HFFc6 (cell line): Measurements from ENCODE around the gene EFEMP1. TPM values are rescaled to one million over a fixed set of nuclear protein-coding genes. Genes with fewer than 3 reads are reported as not detected.

ENCODE experiments used
- DNase-seq: peaks from one replicate; pipeline ENCODE4 v3.0.0-alpha.2; 2018
- H3K27ac Mint-ChIP-seq: 2 replicates; pipeline ENCODE4 v1.8.0; 2020; ENCODE audit warnings: mild to moderate bottlenecking, mixed read lengths
- H3K27me3 Mint-ChIP-seq: 2 replicates; pipeline ENCODE4 v1.8.0; 2021; ENCODE audit warnings: mild to moderate bottlenecking, moderate library complexity, mixed read lengths; ENCODE audit not compliant: insufficient read depth
- H3K36me3 Mint-ChIP-seq: 2 replicates; pipeline ENCODE4 v1.8.0; 2021; ENCODE audit warnings: low read depth, mixed read lengths
- H3K4me1 Mint-ChIP-seq: 2 replicates; pipeline ENCODE4 v1.8.0; 2020; ENCODE audit warnings: low read depth, mixed read lengths
- H3K4me3 Mint-ChIP-seq: 2 replicates; pipeline ENCODE4 v1.8.0; 2020; ENCODE audit warnings: mild to moderate bottlenecking, moderate library complexity, mixed read lengths
- H3K9me3 Mint-ChIP-seq: 2 replicates; pipeline ENCODE4 v1.8.0; 2020; ENCODE audit warnings: mild to moderate bottlenecking, mixed read lengths
- total RNA-seq, 6 experiments: library from RNA; stranded (reverse); fragmentation: NEBNext Ultra II Directional; extraction: Animal tissue kit (Norgen Biotek cat#: 25700); gene quantifications; 2 replicates in 1 of 6; 3 replicates in 5 of 6; pipeline ENCODE4 v1.2.3, GENCODE V29; 2021
- TF ChIP-seq, protein P1 (sequence below): fragments of 200-600 bp; sonication (generic); IDR thresholded peaks from 2 replicates; pipeline ENCODE4 v1.5.0; 2021; ENCODE audit warnings: antibody characterized with exemption, mild to moderate bottlenecking

EFEMP1 gene
- total RNA-seq, 6 experiments from 2014 or later = 42.1 to 63.5 (median 51.9) TPM

DNA sequence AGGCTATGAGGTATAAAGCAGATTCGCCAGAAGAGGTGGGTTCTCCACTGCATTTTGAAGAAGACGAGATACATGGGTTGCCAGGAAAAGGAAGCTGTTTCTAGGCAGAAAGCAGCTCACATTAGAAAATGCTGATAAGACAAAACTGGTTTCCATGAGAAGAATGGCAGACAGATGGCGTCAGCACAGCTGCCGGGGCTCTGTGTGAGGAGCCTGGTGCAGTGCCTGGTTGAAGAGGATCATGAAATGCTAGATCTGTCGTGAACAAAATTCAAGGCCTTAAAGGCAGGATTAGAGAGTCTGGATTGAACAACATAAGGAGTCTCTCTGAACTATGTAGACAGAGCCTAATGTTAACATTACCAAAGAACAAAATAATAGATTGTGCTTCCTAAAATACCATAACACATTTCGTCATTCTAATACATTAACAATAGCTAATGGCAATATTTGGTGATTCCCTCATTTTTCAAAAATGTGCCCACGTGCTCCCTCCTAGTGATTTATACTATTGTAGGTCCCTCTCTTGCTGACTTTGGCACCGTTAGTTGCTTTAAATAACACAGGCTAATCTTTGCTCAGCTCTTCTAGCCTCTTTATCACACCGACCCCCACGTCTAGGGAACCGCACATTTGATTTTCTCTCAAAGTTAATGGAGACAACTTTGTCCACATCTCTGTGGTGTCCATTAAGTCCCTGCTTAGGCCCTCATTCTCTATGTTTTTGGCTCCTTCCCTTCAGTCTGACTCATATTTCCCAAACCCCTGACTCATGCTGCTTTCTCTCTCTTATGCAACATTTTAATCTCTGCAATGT lies 38.2 kb downstream of the EFEMP1 start:
- Mint-ChIP-seq H3K27me3 (no peaks in the 10 kb centered on the region), H3K27ac (peak overlapping the region; percentile 98), H3K9me3 (no peaks in the 10 kb centered on the region), H3K4me3 (peak overlapping the region; percentile 40), H3K36me3 (peaks cover 4% of the 10 kb centered on the region), H3K4me1 (peaks cover 80% of the 10 kb centered on the region)
- TF ChIP-seq, protein P1, sequence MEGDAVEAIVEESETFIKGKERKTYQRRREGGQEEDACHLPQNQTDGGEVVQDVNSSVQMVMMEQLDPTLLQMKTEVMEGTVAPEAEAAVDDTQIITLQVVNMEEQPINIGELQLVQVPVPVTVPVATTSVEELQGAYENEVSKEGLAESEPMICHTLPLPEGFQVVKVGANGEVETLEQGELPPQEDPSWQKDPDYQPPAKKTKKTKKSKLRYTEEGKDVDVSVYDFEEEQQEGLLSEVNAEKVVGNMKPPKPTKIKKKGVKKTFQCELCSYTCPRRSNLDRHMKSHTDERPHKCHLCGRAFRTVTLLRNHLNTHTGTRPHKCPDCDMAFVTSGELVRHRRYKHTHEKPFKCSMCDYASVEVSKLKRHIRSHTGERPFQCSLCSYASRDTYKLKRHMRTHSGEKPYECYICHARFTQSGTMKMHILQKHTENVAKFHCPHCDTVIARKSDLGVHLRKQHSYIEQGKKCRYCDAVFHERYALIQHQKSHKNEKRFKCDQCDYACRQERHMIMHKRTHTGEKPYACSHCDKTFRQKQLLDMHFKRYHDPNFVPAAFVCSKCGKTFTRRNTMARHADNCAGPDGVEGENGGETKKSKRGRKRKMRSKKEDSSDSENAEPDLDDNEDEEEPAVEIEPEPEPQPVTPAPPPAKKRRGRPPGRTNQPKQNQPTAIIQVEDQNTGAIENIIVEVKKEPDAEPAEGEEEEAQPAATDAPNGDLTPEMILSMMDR = no peak
- DNase-seq = peak; percentile 77

DNA sequence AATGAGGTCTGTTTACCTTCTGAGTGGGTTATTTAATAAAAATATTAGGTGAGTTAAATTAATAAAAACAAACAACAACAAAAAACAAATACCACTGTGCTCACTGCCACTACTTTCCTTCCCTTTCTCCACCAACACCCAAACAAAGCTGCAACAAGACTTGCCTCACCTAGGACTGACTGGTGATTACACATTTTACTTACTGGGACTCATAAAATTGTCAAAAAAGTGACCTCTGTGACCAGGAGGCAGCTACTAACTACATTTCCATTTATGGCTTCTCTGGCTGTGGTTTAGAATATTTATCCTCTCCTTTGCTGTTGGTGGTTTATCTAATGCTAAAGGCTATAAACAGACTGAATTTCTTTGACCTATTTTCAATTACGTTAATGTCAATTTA lies 39.8 kb downstream of the EFEMP1 start:
- H3K27me3 Mint-ChIP-seq = no peaks in the 10 kb centered on the region
- peaks cover 75% of the 10 kb centered on the region for H3K4me1 Mint-ChIP-seq
- peak overlapping the region; percentile 65 for H3K27ac Mint-ChIP-seq
- no peak for DNase-seq
- H3K4me3 Mint-ChIP-seq = peak overlapping the region; percentile 2; the same call in 1 of the 2 replicates
- H3K9me3 Mint-ChIP-seq = no peaks in the 10 kb centered on the region
- TF ChIP-seq, protein P1 = no peak
- peaks cover 7% of the 10 kb centered on the region for H3K36me3 Mint-ChIP-seq

DNA sequence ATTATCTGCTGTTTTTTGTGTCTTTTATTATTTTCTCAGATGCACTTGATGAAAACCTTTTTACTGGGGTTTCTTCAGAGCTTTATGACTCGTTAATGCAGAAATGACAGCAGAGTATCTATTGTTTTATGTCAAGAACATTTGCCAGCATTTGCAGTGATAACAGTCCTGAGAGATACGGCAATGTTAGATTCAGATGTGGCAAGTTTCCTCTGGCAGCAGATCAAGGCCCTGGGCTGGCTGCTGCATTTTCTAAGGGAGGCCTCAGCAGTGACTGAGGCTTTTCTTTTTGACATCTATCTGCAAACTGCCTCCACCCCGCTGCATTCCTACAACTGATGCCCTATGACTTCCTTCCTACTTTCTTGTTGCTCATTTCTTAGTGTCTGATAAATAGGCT lies 40.2 kb downstream of the EFEMP1 start:
- H3K4me1 Mint-ChIP-seq = peaks cover 71% of the 10 kb centered on the region
- H3K27me3 Mint-ChIP-seq = no peaks in the 10 kb centered on the region
- TF ChIP-seq, protein P1 = no peak
- H3K27ac Mint-ChIP-seq = peak overlapping the region; percentile 65
- peak overlapping the region; percentile 2; the same call in 1 of the 2 replicates for H3K4me3 Mint-ChIP-seq
- peak; percentile 13 for DNase-seq
- no peaks in the 10 kb centered on the region for H3K9me3 Mint-ChIP-seq
- peaks cover 5% of the 10 kb centered on the region; the same call in 1 of the 2 replicates for H3K36me3 Mint-ChIP-seq

DNA sequence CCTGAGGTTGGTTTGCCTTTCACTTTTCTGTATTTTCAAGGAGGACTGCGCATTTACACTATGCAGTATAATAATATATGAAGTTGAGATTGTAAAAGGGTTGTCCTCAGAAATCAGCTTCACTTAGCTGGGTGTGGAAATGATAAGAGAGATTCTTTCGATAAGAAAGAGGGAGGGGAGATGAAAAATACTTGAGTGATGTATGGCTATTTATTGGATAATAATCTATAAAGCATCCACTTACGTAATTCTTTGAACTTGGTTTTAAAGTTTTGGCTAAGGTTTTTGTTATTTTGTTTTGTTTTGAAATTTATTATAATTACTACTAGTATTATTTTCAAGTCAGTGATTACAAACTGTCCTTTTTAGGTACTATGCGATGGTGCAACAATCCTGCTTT lies 40.6 kb downstream of the EFEMP1 start:
- H3K36me3 Mint-ChIP-seq = peaks cover 5% of the 10 kb centered on the region; the same call in 1 of the 2 replicates
- no peaks in the 10 kb centered on the region for H3K9me3 Mint-ChIP-seq
- peak overlapping the region; percentile 65; the same call in 1 of the 2 replicates for H3K27ac Mint-ChIP-seq
- H3K27me3 Mint-ChIP-seq = no peaks in the 10 kb centered on the region
- no peak overlapping the region for H3K4me3 Mint-ChIP-seq
- TF ChIP-seq, protein P1 = no peak
- peaks cover 67% of the 10 kb centered on the region for H3K4me1 Mint-ChIP-seq
- no peak for DNase-seq

DNA sequence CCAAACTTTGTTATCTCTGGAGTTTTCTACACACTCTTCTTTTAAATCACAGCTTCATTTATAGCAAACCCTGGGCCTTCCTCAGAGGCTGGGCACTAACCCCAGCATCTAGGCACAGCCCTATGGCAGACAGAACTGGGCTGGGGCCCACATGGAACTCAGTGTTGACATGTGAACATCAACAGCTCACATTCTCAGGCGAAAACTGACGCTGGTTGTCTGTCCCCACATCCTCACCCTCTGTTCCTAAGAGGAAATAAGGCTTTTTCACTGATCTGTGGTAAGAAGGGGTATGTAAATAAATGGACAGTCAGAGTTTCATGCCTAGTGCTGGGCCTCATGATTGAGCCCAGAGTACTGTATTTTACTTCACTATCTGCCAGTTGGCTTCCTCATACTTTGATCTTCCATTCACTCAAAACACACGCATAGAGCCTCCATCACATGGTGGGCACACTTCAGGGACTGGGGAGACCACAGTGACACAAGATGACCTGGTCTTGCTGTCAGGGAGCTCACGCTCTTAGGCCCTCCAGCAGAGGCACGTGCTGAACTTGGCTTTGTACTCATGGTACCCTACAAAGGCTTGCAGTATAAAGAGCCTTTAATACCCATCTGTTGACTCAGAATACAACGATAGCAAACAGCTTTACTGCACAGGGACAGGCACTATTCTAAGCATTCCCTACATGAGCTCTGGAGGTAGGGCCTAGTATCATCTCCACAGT lies 43.0 kb downstream of the EFEMP1 start:
- H3K27me3 Mint-ChIP-seq = no peaks in the 10 kb centered on the region
- DNase-seq = no peak
- no peak overlapping the region; the same call in 1 of the 2 replicates for H3K27ac Mint-ChIP-seq
- peaks cover 5% of the 10 kb centered on the region; the same call in 1 of the 2 replicates for H3K36me3 Mint-ChIP-seq
- peaks cover 67% of the 10 kb centered on the region for H3K4me1 Mint-ChIP-seq
- H3K9me3 Mint-ChIP-seq = no peaks in the 10 kb centered on the region
- TF ChIP-seq, protein P1 = no peak
- H3K4me3 Mint-ChIP-seq = no peak overlapping the region
